ENCODE results near the gene UBAP2.
A peak's percentile ranks its signal among the peaks of the same experiment; 100 is the strongest.
"Not testable (repeated sequence)": the region's sequence is repeated elsewhere in the genome, so short reads cannot be mapped to it uniquely, and the experiment has no call there.

The UBAP2 gene

GRCh38 chr9:34047864-34048726 lies 592 bp downstream of the UBAP2 start:
- peak; percentile 19 for DNase-seq (ENCODE audit: low read depth)

GRCh38 chr9:34046784-34047379 lies 1.8 kb downstream of the UBAP2 start:
- DNase-seq (ENCODE audit: low read depth) = no peak

- DNase-seq (ENCODE audit: low read depth) = no peak
Observed at GRCh38 chr9:34045903-34046302, 2.8 kb downstream of the UBAP2 start.

- not testable (repeated sequence) for DNase-seq (ENCODE audit: low read depth)
Observed at GRCh38 chr9:34042074-34042473, 6.6 kb downstream of the UBAP2 start.

- DNase-seq (ENCODE audit: low read depth) = not testable (repeated sequence)
Observed at GRCh38 chr9:34038851-34039250, 9.8 kb downstream of the UBAP2 start.

GRCh38 chr9:34037626-34038025 lies 11.1 kb downstream of the UBAP2 start:
- DNase-seq (ENCODE audit: low read depth) = no peak

- DNase-seq (ENCODE audit: low read depth) = no peak
Observed at GRCh38 chr9:34036625-34037024, 12.1 kb downstream of the UBAP2 start.

- DNase-seq (ENCODE audit: low read depth) = no peak
Observed at GRCh38 chr9:34035656-34036055, 13.0 kb downstream of the UBAP2 start.

GRCh38 chr9:34034698-34035065 lies 14.0 kb downstream of the UBAP2 start:
- DNase-seq (ENCODE audit: low read depth) = no peak

GRCh38 chr9:34032631-34033030 lies 16.1 kb downstream of the UBAP2 start:
- DNase-seq (ENCODE audit: low read depth) = no peak

- no peak for DNase-seq (ENCODE audit: low read depth)
Observed at GRCh38 chr9:34027845-34028574, 20.7 kb downstream of the UBAP2 start.

GRCh38 chr9:34025811-34026210 lies 22.9 kb downstream of the UBAP2 start:
- DNase-seq (ENCODE audit: low read depth) = no peak

GRCh38 chr9:34025062-34025461 lies 23.6 kb downstream of the UBAP2 start:
- no peak for DNase-seq (ENCODE audit: low read depth)

GRCh38 chr9:34024476-34024875 lies 24.2 kb downstream of the UBAP2 start:
- not testable (repeated sequence) for DNase-seq (ENCODE audit: low read depth)

- DNase-seq (ENCODE audit: low read depth) = no peak
Observed at GRCh38 chr9:34016149-34016548, 32.5 kb downstream of the UBAP2 start.

GRCh38 chr9:34010979-34011378 lies 37.7 kb downstream of the UBAP2 start:
- no peak for DNase-seq (ENCODE audit: low read depth)

GRCh38 chr9:34001951-34002350 lies 46.7 kb downstream of the UBAP2 start:
- DNase-seq (ENCODE audit: low read depth) = no peak

GRCh38 chr9:34001298-34001697 lies 47.4 kb downstream of the UBAP2 start:
- no peak for DNase-seq (ENCODE audit: low read depth)

GRCh38 chr9:33995449-33995848 lies 53.2 kb downstream of the UBAP2 start:
- no peak for DNase-seq (ENCODE audit: low read depth)

- DNase-seq (ENCODE audit: low read depth) = no peak
Observed at GRCh38 chr9:33993104-33993503, 55.6 kb downstream of the UBAP2 start.

- DNase-seq (ENCODE audit: low read depth) = no peak
Observed at GRCh38 chr9:33992632-33993031, 56.1 kb downstream of the UBAP2 start.

GRCh38 chr9:33988219-33988890 lies 60.3 kb downstream of the UBAP2 start:
- DNase-seq (ENCODE audit: low read depth) = no peak
